Fibroblast of the aortic adventitia (primary cell): Measurements from ENCODE around the gene CENPA. TPM values are rescaled to one million over a fixed set of nuclear protein-coding genes. Genes with fewer than 3 reads are reported as not detected.

Experiments used
- DNase-seq: peaks from one replicate; pipeline ENCODE4 v3.0.0-alpha.2; 2010; ENCODE audit warnings: low read depth
- H3K4me3 ChIP-seq: 2 replicates; pipeline ENCODE4 v1.5.1; 2011; ENCODE audit warnings: low read depth, mild to moderate bottlenecking, control low read depth, low read length, moderate library complexity
- CTCF ChIP-seq: IDR thresholded peaks from 2 replicates; pipeline ENCODE4 v1.5.1; 2011; ENCODE audit warnings: mild to moderate bottlenecking, low read length, control low read depth, inconsistent platforms; ENCODE audit not compliant: insufficient read depth
- total RNA-seq: library from RNA; depleted of rRNA; stranded (reverse); fragments of >200 nt; gene quantifications from 2 replicates; pipeline ENCODE4 v1.2.3, GENCODE V29; 2012; ENCODE audit warnings: low replicate concordance

Gene CENPA
- total RNA-seq, 1 donor, result 9.2 TPM

DNA sequence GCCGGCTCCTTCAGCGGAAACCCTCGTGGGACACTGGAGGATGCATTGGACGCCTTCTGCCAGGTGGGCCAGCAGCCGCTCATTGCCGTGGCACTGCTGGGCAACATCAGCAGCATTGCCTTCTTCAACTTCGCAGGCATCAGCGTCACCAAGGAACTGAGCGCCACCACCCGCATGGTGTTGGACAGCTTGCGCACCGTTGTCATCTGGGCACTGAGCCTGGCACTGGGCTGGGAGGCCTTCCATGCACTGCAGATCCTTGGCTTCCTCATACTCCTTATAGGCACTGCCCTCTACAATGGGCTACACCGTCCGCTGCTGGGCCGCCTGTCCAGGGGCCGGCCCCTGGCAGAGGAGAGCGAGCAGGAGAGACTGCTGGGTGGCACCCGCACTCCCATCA is 7.8 kb upstream of the CENPA start:
- H3K4me3 ChIP-seq, result no peak overlapping the region
- no peak for TF ChIP-seq CTCF
- no peak for DNase-seq

DNA sequence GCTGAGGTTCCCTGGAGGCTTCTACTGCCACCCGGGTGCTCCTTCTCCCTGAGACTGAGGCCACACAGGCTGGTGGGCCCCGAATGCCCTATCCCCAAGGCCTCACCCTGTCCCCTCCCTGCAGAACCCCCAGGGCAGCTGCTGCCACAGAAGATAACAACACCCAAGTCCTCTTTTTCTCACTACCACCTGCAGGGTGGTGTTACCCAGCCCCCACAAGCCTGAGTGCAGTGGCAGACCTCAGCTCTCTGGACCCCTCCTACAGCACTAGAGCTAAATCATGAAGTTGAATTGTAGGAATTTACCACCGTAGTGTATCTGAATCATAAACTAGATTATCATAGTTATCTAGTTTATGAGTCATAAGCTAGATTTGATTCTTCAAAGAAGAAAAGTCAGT is 7.3 kb upstream of the CENPA start:
- no peak overlapping the region for H3K4me3 ChIP-seq
- no peak for DNase-seq
- TF ChIP-seq CTCF, result no peak

GRCh38 chr2:26780203-26780760 is 5.6 kb upstream of the CENPA start:
- no peak for DNase-seq
- TF ChIP-seq CTCF, result no peak
- no peak overlapping the region for H3K4me3 ChIP-seq

DNA sequence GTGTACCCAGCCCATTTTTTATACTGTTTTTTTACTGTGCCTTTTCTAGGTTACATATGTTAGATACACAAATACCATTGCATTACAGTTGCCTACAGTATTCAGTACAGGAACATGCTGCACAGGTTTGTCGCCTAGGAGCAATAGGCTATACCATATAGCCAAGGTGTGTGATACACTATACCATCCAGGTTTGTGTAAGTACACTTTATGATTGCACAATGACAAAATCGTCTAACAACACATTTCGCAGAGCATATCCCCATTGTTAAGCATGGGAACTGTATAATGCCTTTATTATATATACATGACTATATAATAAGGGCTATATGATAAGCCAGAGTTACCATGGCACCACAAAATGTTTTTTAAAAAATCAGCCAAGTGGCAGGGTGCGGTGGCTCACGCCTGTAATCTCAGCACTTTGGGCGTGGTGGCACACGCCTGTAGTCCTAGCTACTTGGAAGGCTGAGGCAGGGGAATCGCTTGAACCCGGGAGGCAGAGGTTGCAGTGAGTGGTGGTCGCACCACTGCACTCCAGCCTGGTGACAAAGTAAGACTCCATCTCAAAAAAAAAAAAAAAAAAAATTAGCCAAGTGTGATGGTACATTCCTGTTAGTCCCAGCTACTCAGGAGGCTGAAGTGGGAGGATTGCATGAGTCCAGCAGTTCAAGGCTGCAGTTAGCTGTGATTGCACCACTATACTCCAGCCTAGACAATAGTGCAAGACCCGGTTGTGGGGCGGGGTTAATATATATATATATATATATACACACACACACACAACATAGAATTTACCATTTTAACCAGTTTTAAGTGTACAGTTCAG is 2.8 kb upstream of the CENPA start:
- no peak for TF ChIP-seq CTCF

GRCh38 chr2:26784570-26785234 is 1.2 kb upstream of the CENPA start:
- H3K4me3 ChIP-seq, result no peak overlapping the region
- no peak for TF ChIP-seq CTCF
- no peak for DNase-seq

More for the DNA sequence above, 2.8 kb upstream of the CENPA start:
- DNase-seq, result no peak
- no peak overlapping the region for H3K4me3 ChIP-seq

DNA sequence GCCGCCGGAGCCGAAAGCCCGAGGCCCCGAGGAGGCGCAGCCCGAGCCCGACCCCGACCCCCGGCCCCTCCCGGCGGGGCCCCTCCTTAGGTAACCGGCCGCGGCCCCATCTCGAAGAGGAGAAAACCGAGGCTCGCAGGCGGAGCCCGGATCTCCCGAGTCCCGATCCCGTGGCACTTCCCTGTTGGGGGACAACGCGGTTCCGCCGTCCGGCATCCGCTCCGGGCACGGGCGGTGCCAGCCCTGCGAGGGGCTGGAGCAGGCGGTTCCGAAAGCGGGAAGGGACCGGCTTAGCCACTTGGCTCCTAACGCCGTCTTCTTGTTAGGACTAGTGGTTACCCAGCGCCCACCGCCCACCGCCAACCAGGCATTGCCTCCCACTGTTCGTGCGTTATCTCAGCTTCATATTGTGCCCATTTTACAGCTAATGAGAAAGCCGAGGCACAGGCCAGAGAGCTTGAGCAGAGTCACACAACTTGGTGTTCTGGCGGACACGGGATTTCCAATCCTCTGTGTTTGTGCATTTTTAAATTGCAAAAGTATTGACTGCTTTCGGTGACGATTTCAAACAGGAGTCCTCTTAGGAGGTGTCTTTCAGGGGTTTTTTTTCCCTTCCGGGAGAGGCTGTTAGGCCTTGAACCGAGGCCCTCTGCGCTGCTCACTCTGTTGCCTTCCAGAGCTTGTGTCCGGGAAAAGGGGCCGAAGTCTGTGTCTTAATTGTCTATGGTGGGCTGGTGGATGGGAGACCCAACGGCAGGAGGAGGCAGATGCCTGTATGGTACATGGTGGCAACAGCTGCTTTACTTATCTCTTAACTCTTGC is 562 bp downstream of the CENPA start:
- no peak for TF ChIP-seq CTCF
- H3K4me3 ChIP-seq, result peak overlapping the region; percentile 78
- no peak for DNase-seq
